H1 (cell line): ENCODE results near the gene KCNIP3. TPM values are rescaled to one million over a fixed set of nuclear protein-coding genes. Genes with fewer than 3 reads are reported as not detected.

Experiments
- CTCF ChIA-PET: fragments of 300-600 bp; sonication (Branson Sonifier 250); formaldehyde crosslinking; loops from one replicate; lab custom pipeline; 2021; ENCODE audit not compliant: partially characterized antibody; lab: Charles Lee
- POLR2A ChIA-PET: fragments of 300-600 bp; sonication (Branson Sonifier 250); formaldehyde crosslinking; loops from one replicate; lab custom pipeline; 2021; ENCODE audit warnings: inconsistent platforms; ENCODE audit not compliant: partially characterized antibody; lab: Charles Lee
- DNase-seq, 2 experiments: peaks; one replicate each; pipeline versions ENCODE4 v3.0.0 to v3.0.0-alpha.2; 2010 to 2022; ENCODE audit warnings: low spot score in 2 of 2, low read depth in 1 of 2, mixed read lengths in 1 of 2
- FAIRE-seq: peaks from 2 replicates; lab custom pipeline; 2011; peaks lifted over from hg19 to GRCh38; lab: Jason Lieb, UNC
- H2AFZ ChIP-seq: 2 replicates; pipeline ENCODE4 v1.8.1; 2012; ENCODE audit warnings: low read length, inconsistent platforms
- H2AK5ac ChIP-seq: 2 replicates; pipeline ENCODE4 v1.6.1; 2013; ENCODE audit warnings: low read depth, low read length
- H2BK120ac ChIP-seq: replicated peaks from 2 replicates; pipeline ENCODE3; 2013; ENCODE audit warnings: low read depth, low read length, inconsistent platforms
- H2BK12ac ChIP-seq: 2 replicates; pipeline ENCODE4 v1.6.1; 2013; ENCODE audit warnings: low read depth, low read length
- H2BK15ac ChIP-seq: 2 replicates; pipeline ENCODE4 v1.6.1; 2013; ENCODE audit warnings: low read length
- H2BK20ac ChIP-seq: 2 replicates; pipeline ENCODE4 v1.6.1; 2013; ENCODE audit warnings: low read length
- H2BK5ac ChIP-seq: 2 replicates; pipeline ENCODE4 v1.6.1; 2013; ENCODE audit warnings: low read depth, low read length
- H3K14ac ChIP-seq: 2 replicates; pipeline ENCODE4 v1.6.1; 2013; ENCODE audit warnings: inconsistent platforms; ENCODE audit not compliant: insufficient read length
- H3K18ac ChIP-seq: 2 replicates; pipeline ENCODE4 v1.6.1; 2013; ENCODE audit warnings: low read length; ENCODE audit errors: extremely low read depth
- H3K23ac ChIP-seq: 2 replicates; pipeline ENCODE4 v1.6.1; 2013; ENCODE audit warnings: inconsistent platforms; ENCODE audit not compliant: insufficient read length
- H3K23me2 ChIP-seq: 2 replicates; pipeline ENCODE4 v1.6.1; 2013; ENCODE audit warnings: low read depth, low read length
- H3K27ac ChIP-seq: 2 replicates; pipeline ENCODE4 v1.6.1; 2011; ENCODE audit warnings: low read depth, low read length, inconsistent platforms
- H3K27me3 ChIP-seq, 4 experiments: replicated peaks in 1 of 4; 1 replicate in 1 of 4; 2 replicates in 3 of 4; pipeline versions ENCODE4 v1.6.1 to v1.8.1; 2011 to 2013; ENCODE audit warnings: low read length in 3 of 4, mild to moderate bottlenecking in 3 of 4, inconsistent platforms in 2 of 4, mixed read lengths in 2 of 4, moderate library complexity in 1 of 4; ENCODE audit not compliant: control insufficient read depth in 3 of 4, insufficient read depth in 3 of 4; ENCODE audit errors: extremely low read depth in 1 of 4
- H3K36me3 ChIP-seq, 4 experiments: 2 replicates each; pipeline versions ENCODE4 v1.6.1 to v1.8.1; 2011 to 2013; ENCODE audit warnings: mild to moderate bottlenecking in 4 of 4, low read length in 3 of 4, moderate library complexity in 2 of 4, control low read depth in 1 of 4, inconsistent platforms in 1 of 4; ENCODE audit not compliant: insufficient read depth in 4 of 4, control insufficient read depth in 2 of 4
- H3K4ac ChIP-seq: replicated peaks from 2 replicates; pipeline ENCODE3; 2013; ENCODE audit warnings: low read length, low read depth, mixed read lengths, inconsistent platforms; ENCODE audit not compliant: insufficient read length
- H3K4me1 ChIP-seq, 4 experiments: replicated peaks in 1 of 4; 1 replicate in 1 of 4; 2 replicates in 3 of 4; pipeline versions ENCODE4 v1.6.1 to v1.8.1; 2011 to 2013; ENCODE audit warnings: low read length in 3 of 4, inconsistent platforms in 2 of 4, mixed read lengths in 1 of 4; ENCODE audit not compliant: insufficient read depth in 4 of 4, control insufficient read depth in 3 of 4
- H3K4me2 ChIP-seq, 2 experiments: 2 replicates each; pipeline versions ENCODE4 v1.6.1 to v1.8.1; 2011 to 2013; ENCODE audit warnings: low read depth in 2 of 2, low read length in 2 of 2, control low read depth in 1 of 2, inconsistent platforms in 1 of 2, mild to moderate bottlenecking in 1 of 2; ENCODE audit not compliant: insufficient read depth in 1 of 2
- H3K4me3 ChIP-seq, 4 experiments: fragments of 200-600, 300-600 bp in 1 of 4; sonication (generic), shearing (Covaris generic), sonication (Bioruptor Twin) in 1 of 4; 2 replicates each; pipeline versions ENCODE4 v1.5.1 to v1.8.1; 2011 to 2016; ENCODE audit warnings: low read length in 4 of 4, low read depth in 3 of 4, control low read depth in 2 of 4, inconsistent platforms in 2 of 4, mild to moderate bottlenecking in 2 of 4, mixed read lengths in 1 of 4, moderate library complexity in 1 of 4; ENCODE audit not compliant: insufficient read depth in 2 of 4; ENCODE audit errors: extremely low read depth in 1 of 4
- H3K56ac ChIP-seq: replicated peaks from 2 replicates; pipeline ENCODE3; 2013; ENCODE audit warnings: low read depth, mild to moderate bottlenecking, mixed read lengths, low read length, inconsistent platforms; ENCODE audit not compliant: insufficient read length
- H3K79me1 ChIP-seq: 2 replicates; pipeline ENCODE4 v1.6.1; 2013; ENCODE audit warnings: low read depth, low read length, control low read depth
- H3K79me2 ChIP-seq, 2 experiments: 2 replicates each; pipeline versions ENCODE4 v1.6.1 to v1.8.1; 2012 to 2013; ENCODE audit warnings: low read length in 2 of 2, mild to moderate bottlenecking in 2 of 2, inconsistent platforms in 1 of 2; ENCODE audit not compliant: insufficient read depth in 2 of 2, control insufficient read depth in 1 of 2
- H3K9ac ChIP-seq, 4 experiments: replicated peaks in 1 of 4; 1 replicate in 1 of 4; 2 replicates in 3 of 4; pipeline versions ENCODE4 v1.6.1 to v1.8.1; 2011 to 2013; ENCODE audit warnings: low read depth in 3 of 4, low read length in 3 of 4, control low read depth in 2 of 4, mild to moderate bottlenecking in 2 of 4, moderate library complexity in 2 of 4, inconsistent platforms in 1 of 4; ENCODE audit errors: extremely low read depth in 1 of 4
- H3K9me3 ChIP-seq, 2 experiments: 2 replicates each; pipeline versions ENCODE4 v1.6.1 to v1.8.1; 2012 to 2013; ENCODE audit warnings: mild to moderate bottlenecking in 2 of 2, moderate library complexity in 2 of 2, control low read depth in 1 of 2, inconsistent platforms in 1 of 2, low read depth in 1 of 2, low read length in 1 of 2, mixed read lengths in 1 of 2; ENCODE audit not compliant: insufficient read depth in 2 of 2
- H4K20me1 ChIP-seq, 2 experiments: replicated peaks in 1 of 2; 2 replicates each; pipeline versions ENCODE3 to v1.8.1; 2011 to 2013; ENCODE audit warnings: inconsistent platforms in 2 of 2, low read length in 2 of 2, mild to moderate bottlenecking in 1 of 2; ENCODE audit not compliant: insufficient read depth in 2 of 2, control insufficient read depth in 1 of 2
- H4K5ac ChIP-seq: 2 replicates; pipeline ENCODE4 v1.6.1; 2013; ENCODE audit warnings: low read length, low read depth, mixed read lengths, inconsistent platforms; ENCODE audit not compliant: insufficient read length
- H4K8ac ChIP-seq: 2 replicates; pipeline ENCODE4 v1.8.0; 2013; ENCODE audit warnings: mild to moderate bottlenecking, moderate library complexity, low read length, inconsistent platforms; ENCODE audit not compliant: insufficient read depth; ENCODE audit errors: extremely low read depth
- H4K91ac ChIP-seq: replicated peaks from 2 replicates; pipeline ENCODE3; 2013; ENCODE audit warnings: low read length, mixed read lengths, inconsistent platforms; ENCODE audit not compliant: insufficient read length
- ATF3 ChIP-seq: IDR thresholded peaks from 2 replicates; pipeline ENCODE4 v1.6.1; 2011; ENCODE audit warnings: low read depth, mild to moderate bottlenecking, low read length; ENCODE audit not compliant: insufficient read depth
- NRF1 ChIP-seq: IDR thresholded peaks from 2 replicates; pipeline ENCODE4 v1.6.1; 2011; ENCODE audit warnings: mild to moderate bottlenecking, low read depth, low read length, improper control_type of control experiment
- RBBP5 ChIP-seq: IDR thresholded peaks from 2 replicates; pipeline ENCODE4 v1.7.1; 2012; ENCODE audit warnings: low read depth, mild to moderate bottlenecking, inconsistent platforms, low read length, moderate library complexity, borderline replicate concordance
- RXRA ChIP-seq: IDR thresholded peaks from 2 replicates; pipeline ENCODE4 v1.6.1; 2011; ENCODE audit warnings: low read depth, mild to moderate bottlenecking, low read length, moderate library complexity; ENCODE audit not compliant: insufficient read depth
- SIN3A ChIP-seq, 2 experiments: IDR thresholded peaks in 1 of 2; conservative IDR thresholded peaks in 1 of 2; 2 replicates each; pipeline ENCODE4 v1.6.1; 2011 to 2012; ENCODE audit warnings: low read length in 2 of 2, improper control_type of control experiment in 1 of 2, low read depth in 1 of 2, mild to moderate bottlenecking in 1 of 2
- SP2 ChIP-seq: IDR thresholded peaks from 2 replicates; pipeline ENCODE4 v1.6.1; 2012; ENCODE audit warnings: mild to moderate bottlenecking, low read length, inconsistent platforms
- WGBS, 2 experiments: shearing (Covaris generic) in 1 of 2; methylation state at CpG; one replicate each; pipeline versions ENCODE4 v1.1.6 to v1.1.7; 2013 to 2015; ENCODE audit warnings: low lambda C conversion rate in 2 of 2, mixed read lengths in 2 of 2, inconsistent platforms in 1 of 2, low coverage in 1 of 2, missing lambda C conversion rate in 1 of 2; ENCODE audit not compliant: insufficient replicate concordance in 2 of 2, insufficient coverage in 1 of 2, insufficient read length in 1 of 2; ENCODE audit errors: extremely low coverage in 1 of 2, missing lambda C conversion rate in 1 of 2; 5-methylcytosine and 5-hydroxymethylcytosine counted together
- polyA plus RNA-seq, 7 experiments: library from polyadenylated mRNA; depleted of rRNA in 3 of 7; stranded (reverse) in 5 of 7; unstranded in 2 of 7; fragments of >200 nt in 5 of 7; fragments of 200-250 nt in 2 of 7; gene quantifications; 1 replicate in 5 of 7; 2 replicates in 1 of 7; 4 replicates in 1 of 7; pipeline versions ENCODE4 v1.2.1 to v1.2.3, GENCODE V29; 2011 to 2013; ENCODE audit warnings: missing spikeins in 2 of 7, mixed read lengths in 2 of 7
- total RNA-seq: library from RNA; stranded (reverse); fragmentation: NEBNext Ultra II Directional; extraction: Animal tissue kit (Norgen Biotek cat#: 25700); gene quantifications from 2 replicates; pipeline ENCODE4 v1.2.1, GENCODE V29; 2021

KCNIP3 gene
- total and polyA plus RNA-seq, 2 of the 8 experiments (the other 6 are each of a cell fraction or from before 2014, with no cell fraction given) = 0.33 to 1.9 TPM

DNA sequence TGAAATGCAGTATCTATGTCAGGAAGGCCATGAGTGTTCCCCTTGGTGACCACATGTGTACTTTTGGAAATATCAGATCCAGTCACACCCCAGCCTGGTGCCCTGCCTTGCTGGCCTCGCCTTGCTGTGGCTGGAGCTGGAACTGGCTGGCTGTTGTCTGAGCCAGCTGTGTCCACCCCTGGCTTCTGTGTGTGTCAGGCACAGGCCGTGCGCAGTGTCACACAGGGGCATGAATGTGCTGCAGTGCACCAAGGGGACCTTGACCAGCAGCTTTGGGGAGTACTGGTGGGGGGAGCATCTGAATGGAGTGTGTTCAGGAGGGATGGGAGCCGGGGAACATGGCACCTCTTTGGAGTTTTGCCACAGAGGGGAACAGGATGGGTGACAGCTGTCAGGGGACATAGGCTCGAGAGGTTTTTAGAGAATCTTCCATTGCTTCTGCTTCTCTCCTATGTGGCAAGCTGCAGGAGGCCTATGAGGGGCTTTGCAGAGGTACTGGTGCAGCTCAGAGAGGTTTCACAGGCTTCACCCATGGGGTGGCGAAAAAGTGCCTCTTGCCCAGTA, 60.7 kb downstream of the KCNIP3 start:
- H3K14ac ChIP-seq = no peak overlapping the region
- no peak overlapping the region for H2AFZ ChIP-seq
- TF ChIP-seq RBBP5 = no peak
- TF ChIP-seq NRF1 = no peak
- TF ChIP-seq RXRA = no peak
- no peak for TF ChIP-seq SIN3A (conservative IDR thresholded peaks at IDR 0.05 in 1 of 2, IDR thresholded peaks at IDR 0.05 in 1 of 2; ENCODE audit: low read depth in 1 of 2, low read length in 2 of 2)
- no peak for TF ChIP-seq SP2
- no peak for TF ChIP-seq ATF3
- TF ChIP-seq, all 59 proteins: peak for 0
- FAIRE-seq (no peak), DNase-seq (no peak)
- ChIA-PET POLR2A (no interaction called here), CTCF (no interaction called here)
- Histone ChIP-seq H3K56ac (no peak overlapping the region), H2BK12ac (no peak overlapping the region), H3K4me2 (no peak overlapping the region), H3K23me2 (no peaks in the 10 kb centered on the region), H4K20me1 (no peaks in the 10 kb centered on the region), H2BK20ac (no peak overlapping the region), H3K23ac (no peak overlapping the region), H3K4me3 (no peak overlapping the region), H3K9ac (no peak overlapping the region), H2BK15ac (no peak overlapping the region), H2BK5ac (no peak overlapping the region), H3K27ac (no peak overlapping the region), H3K36me3 (no peaks in the 10 kb centered on the region), H3K4ac (no peak overlapping the region), H4K8ac (no peak overlapping the region), H3K18ac (no peak overlapping the region), H4K5ac (no peak overlapping the region), H3K79me2 (no peaks in the 10 kb centered on the region), H2AK5ac (no peak overlapping the region), H3K79me1 (no peaks in the 10 kb centered on the region), H4K91ac (no peak overlapping the region), H3K27me3 (peaks cover 0 to 2% (median 0%) of the 10 kb centered on the region in 4 experiments; a peak in 2 of 7 replicates), H3K4me1 (no peaks in the 10 kb centered on the region), H2BK120ac (no peak overlapping the region), H3K9me3 (peaks cover 53 to 85% of the 10 kb centered on the region in 2 experiments)
- 71% methylated on average over 6 of the region's 6 CpGs; no CpG with 5 or more reads in 1 of the 2 experiments for WGBS, 2 experiments
